NCI-H1048 (cell line): ENCODE data around the gene RNU7-1.

Experiments
- DNase-seq: peaks from one replicate; lab custom pipeline; 2025; lab: John Stamatoyannopoulos, UW

The RNU7-1 gene

GRCh38 chr12:6917491-6918231, 26.0 kb upstream of the RNU7-1 start:
- no peak for DNase-seq

- no peak for DNase-seq
Observed at GRCh38 chr12:6919588-6919987, 24.0 kb upstream of the RNU7-1 start.

- DNase-seq = no peak
Observed at GRCh38 chr12:6921539-6921938, 22.1 kb upstream of the RNU7-1 start.

GRCh38 chr12:6921996-6922946, 21.3 kb upstream of the RNU7-1 start:
- no peak for DNase-seq

- no peak for DNase-seq
Observed at GRCh38 chr12:6923003-6923732, 20.4 kb upstream of the RNU7-1 start.

GRCh38 chr12:6923851-6924250, 19.8 kb upstream of the RNU7-1 start:
- DNase-seq = no peak

GRCh38 chr12:6925239-6925539, 18.4 kb upstream of the RNU7-1 start:
- no peak for DNase-seq

- no peak for DNase-seq
Observed at GRCh38 chr12:6925540-6926279, 17.9 kb upstream of the RNU7-1 start.

GRCh38 chr12:6927379-6928021, 16.1 kb upstream of the RNU7-1 start, which contains the start of gene ATN1:
Gene ATN1 (plus strand): TSS chr12:6927959. CDS start chr12:6934002, 6,043 bp downstream.
- no peak for DNase-seq

- DNase-seq = no peak
Observed at GRCh38 chr12:6928022-6928702, 15.5 kb upstream of the RNU7-1 start.

- no peak for DNase-seq
Observed at GRCh38 chr12:6928703-6929407, 14.8 kb upstream of the RNU7-1 start.

- no peak for DNase-seq
Observed at GRCh38 chr12:6929466-6930452, 13.9 kb upstream of the RNU7-1 start.

- DNase-seq = no peak
Observed at GRCh38 chr12:6932766-6933165, 10.8 kb upstream of the RNU7-1 start.

GRCh38 chr12:6934110-6934509, 9.5 kb upstream of the RNU7-1 start:
- DNase-seq = no peak

- DNase-seq = no peak
Observed at GRCh38 chr12:6935371-6936193, 8.0 kb upstream of the RNU7-1 start.

GRCh38 chr12:6936194-6936635, 7.4 kb upstream of the RNU7-1 start:
- no peak for DNase-seq

- no peak for DNase-seq
Observed at GRCh38 chr12:6936636-6937480, 6.8 kb upstream of the RNU7-1 start.
